ENCODE data around the gene OR4D9.

OR4D9 gene

GRCh38 chr11:59559886-59560285 lies 48.5 kb downstream of the OR4D9 start:
- no peak overlapping the region; the same call in 1 of the 2 replicates for H3K27ac ChIP-seq
- no peak for TF ChIP-seq CTCF (conservative IDR thresholded peaks at IDR 0.05)

DNA sequence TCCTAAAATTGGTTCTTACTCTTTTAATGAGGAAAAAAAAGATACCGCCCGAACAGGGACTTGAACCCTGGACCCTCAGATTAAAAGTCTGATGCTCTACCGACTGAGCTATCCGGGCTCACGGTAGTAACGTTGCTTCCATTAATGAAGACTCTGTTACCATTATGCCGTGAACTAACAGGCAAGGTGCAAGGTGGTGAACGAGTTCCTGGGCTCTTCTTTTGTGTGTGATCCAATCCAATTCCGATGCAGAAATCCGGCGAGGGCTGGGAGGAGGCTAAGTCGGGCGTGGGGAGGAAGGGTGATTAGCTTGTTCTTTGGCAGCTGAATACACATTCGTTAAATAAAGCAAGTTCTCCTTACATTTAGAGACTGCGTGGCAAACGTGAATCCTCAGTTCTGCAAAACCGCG lies 49.0 kb downstream of the OR4D9 start:
- peak overlapping the region; percentile 74 for H3K27ac ChIP-seq
- no peak for TF ChIP-seq CTCF (conservative IDR thresholded peaks at IDR 0.05)

DNA sequence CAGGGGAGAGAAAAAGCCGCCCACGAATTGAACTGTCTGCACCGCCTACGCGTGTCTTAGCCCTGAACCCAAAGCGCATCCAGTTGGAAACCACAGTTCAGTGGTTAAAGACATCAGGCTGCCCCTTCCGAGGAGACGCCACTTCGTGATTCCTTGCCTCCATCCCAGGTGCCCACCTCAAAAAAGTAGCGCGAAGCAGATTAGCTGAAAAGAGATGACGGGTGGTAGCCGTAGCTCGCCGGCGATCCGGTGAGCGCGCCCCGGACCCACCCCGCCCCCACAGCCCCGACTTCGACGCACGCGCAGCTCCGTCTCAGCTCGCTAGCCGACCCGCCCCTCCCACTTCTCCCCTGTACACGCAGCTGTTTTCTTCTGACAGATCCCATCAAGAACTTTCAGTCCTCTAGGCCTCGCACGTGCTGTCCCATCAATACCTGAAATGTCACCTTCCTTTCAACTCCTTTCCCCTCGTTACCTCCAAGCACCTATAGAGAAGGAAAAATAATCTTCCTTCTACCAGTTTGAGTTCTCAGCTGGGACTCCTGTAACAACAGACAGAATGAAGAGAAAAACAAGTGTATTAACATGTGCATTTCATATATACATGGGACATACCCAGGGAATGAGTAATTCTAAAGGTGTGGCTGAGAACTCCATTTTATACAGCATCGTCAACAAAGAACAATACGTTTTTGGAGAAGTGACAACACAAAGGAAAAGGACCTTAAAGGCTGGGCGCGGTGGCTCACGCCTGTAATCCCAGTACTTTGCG lies 49.5 kb downstream of the OR4D9 start:
- H3K27ac ChIP-seq, result peak overlapping the region; percentile 74
- TF ChIP-seq CTCF (conservative IDR thresholded peaks at IDR 0.05), result no peak

GRCh38 chr11:59562292-59562691 lies 51.0 kb downstream of the OR4D9 start:
- no peak for TF ChIP-seq CTCF (conservative IDR thresholded peaks at IDR 0.05)

More at GRCh38 chr11:59562292-59562691, 51.0 kb downstream of the OR4D9 start:
- H3K27ac ChIP-seq, result no peak overlapping the region

Data from VCaP (cell line).